DMS 273 (cell line): ENCODE data around the gene SLAMF1.
"Not testable (repeated sequence)": the region's sequence is repeated elsewhere in the genome, so short reads cannot be mapped to it uniquely, and the experiment has no call there.

ENCODE experiments used
- DNase-seq: peaks from one replicate; lab custom pipeline; 2025; ENCODE audit not compliant: unreplicated experiment; lab: John Stamatoyannopoulos, UW

Gene SLAMF1

GRCh38 chr1:160665330-160666078, 18.7 kb upstream of the SLAMF1 start:
- no peak for DNase-seq

GRCh38 chr1:160664573-160665051, 17.8 kb upstream of the SLAMF1 start:
- DNase-seq, result no peak

GRCh38 chr1:160662910-160663309, 16.1 kb upstream of the SLAMF1 start:
- DNase-seq, result no peak

- DNase-seq, result no peak
Measured at GRCh38 chr1:160659566-160659965, 12.7 kb upstream of the SLAMF1 start.

GRCh38 chr1:160658814-160659193, 12.0 kb upstream of the SLAMF1 start:
- no peak for DNase-seq

- no peak for DNase-seq
Measured at GRCh38 chr1:160658162-160658813, 11.4 kb upstream of the SLAMF1 start.

GRCh38 chr1:160657250-160657781, 10.5 kb upstream of the SLAMF1 start:
- no peak for DNase-seq

GRCh38 chr1:160656737-160657136, 9.9 kb upstream of the SLAMF1 start:
- DNase-seq, result no peak

GRCh38 chr1:160653620-160654016, 6.8 kb upstream of the SLAMF1 start:
- no peak for DNase-seq

GRCh38 chr1:160652924-160653619, 6.2 kb upstream of the SLAMF1 start:
- no peak for DNase-seq

- DNase-seq, result not testable (repeated sequence)
Measured at GRCh38 chr1:160652065-160652641, 5.3 kb upstream of the SLAMF1 start.

GRCh38 chr1:160651433-160652064, 4.7 kb upstream of the SLAMF1 start:
- DNase-seq, result no peak

GRCh38 chr1:160647329-160647720, 481 bp upstream of the SLAMF1 start:
- DNase-seq, result no peak

GRCh38 chr1:160646180-160646579, 664 bp downstream of the SLAMF1 start:
- DNase-seq, result no peak

GRCh38 chr1:160645386-160646130, 1.3 kb downstream of the SLAMF1 start:
- no peak for DNase-seq

- DNase-seq, result no peak
Measured at GRCh38 chr1:160644399-160644798, 2.4 kb downstream of the SLAMF1 start.

- DNase-seq, result no peak
Measured at GRCh38 chr1:160643138-160643537, 3.7 kb downstream of the SLAMF1 start.

- no peak for DNase-seq
Measured at GRCh38 chr1:160642281-160642644, 4.6 kb downstream of the SLAMF1 start.

GRCh38 chr1:160641323-160642280, 5.2 kb downstream of the SLAMF1 start:
- DNase-seq, result no peak
